ENCODE results near the gene POLA1.
A peak's percentile ranks its signal among the peaks of the same experiment; 100 is the strongest.

POLA1 gene

DNA sequence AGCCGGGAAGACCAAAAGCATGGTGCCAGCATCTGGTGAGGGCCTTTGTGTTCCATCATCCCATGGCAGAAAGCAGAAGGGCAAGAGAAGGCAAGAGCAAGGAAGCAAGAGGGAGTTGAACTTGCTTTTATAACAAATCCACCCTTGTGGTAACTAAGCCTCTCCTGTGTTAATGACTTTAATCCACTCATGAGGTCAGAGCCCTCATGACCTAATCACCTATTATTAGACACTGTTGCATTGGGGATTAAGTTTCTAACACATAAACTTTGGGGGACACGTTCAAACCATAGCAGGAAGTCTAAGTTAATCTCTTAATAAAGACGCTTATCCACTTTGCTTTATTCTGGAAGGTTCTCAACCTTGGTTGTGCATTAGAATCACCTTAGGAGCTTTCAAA, 34.1 kb upstream of the POLA1 start:
- Histone ChIP-seq H3K4me1 (ENCODE audit: control insufficient read depth, insufficient read depth, low read length, unreplicated experiment) (no peaks in the 10 kb centered on the region), H3K27ac (ENCODE audit: low read depth, low read length) (no peak overlapping the region)

DNA sequence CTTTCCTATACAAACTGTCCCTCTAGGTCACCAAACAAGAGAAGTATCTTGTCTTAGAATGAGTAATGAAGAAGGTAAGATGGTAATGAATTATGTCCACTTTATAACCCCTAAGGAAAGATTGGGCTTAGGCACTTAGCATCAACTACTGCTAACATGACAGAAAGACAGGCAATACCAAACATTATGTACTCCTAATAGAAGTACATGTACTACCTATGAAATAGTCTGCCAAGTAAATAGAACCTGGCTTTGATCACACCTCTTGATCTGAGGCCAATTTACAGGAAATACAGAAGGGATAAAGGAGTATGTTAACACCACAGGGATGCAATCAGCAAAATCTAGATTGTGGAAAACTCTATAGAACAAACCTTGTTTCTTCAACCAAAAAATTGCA, 32.4 kb upstream of the POLA1 start:
- Histone ChIP-seq H2AFZ (ENCODE audit: low read length, unreplicated experiment) (no peak overlapping the region), H3K79me2 (ENCODE audit: control insufficient read depth, insufficient read depth, low read length, unreplicated experiment) (no peaks in the 10 kb centered on the region), H3K4me3 (ENCODE audit: low read depth, low read length) (no peak overlapping the region), H3K36me3 (ENCODE audit: insufficient read depth, low read length) (no peaks in the 10 kb centered on the region), H3K27ac (ENCODE audit: low read depth, low read length) (no peak overlapping the region), H3K27me3 (ENCODE audit: insufficient read depth, low read length) (peaks cover 38% of the 10 kb centered on the region), H3K4me1 (ENCODE audit: control insufficient read depth, insufficient read depth, low read length, unreplicated experiment) (no peaks in the 10 kb centered on the region)

More for the DNA sequence above, 34.1 kb upstream of the POLA1 start:
- H3K4me3 ChIP-seq (ENCODE audit: low read depth, low read length) = no peak overlapping the region
- H3K79me2 ChIP-seq (ENCODE audit: control insufficient read depth, insufficient read depth, low read length, unreplicated experiment) = no peaks in the 10 kb centered on the region
- H3K36me3 ChIP-seq (ENCODE audit: insufficient read depth, low read length) = no peaks in the 10 kb centered on the region
- no peak overlapping the region for H2AFZ ChIP-seq (ENCODE audit: low read length, unreplicated experiment)
- H3K27me3 ChIP-seq (ENCODE audit: insufficient read depth, low read length) = peaks cover 38% of the 10 kb centered on the region

DNA sequence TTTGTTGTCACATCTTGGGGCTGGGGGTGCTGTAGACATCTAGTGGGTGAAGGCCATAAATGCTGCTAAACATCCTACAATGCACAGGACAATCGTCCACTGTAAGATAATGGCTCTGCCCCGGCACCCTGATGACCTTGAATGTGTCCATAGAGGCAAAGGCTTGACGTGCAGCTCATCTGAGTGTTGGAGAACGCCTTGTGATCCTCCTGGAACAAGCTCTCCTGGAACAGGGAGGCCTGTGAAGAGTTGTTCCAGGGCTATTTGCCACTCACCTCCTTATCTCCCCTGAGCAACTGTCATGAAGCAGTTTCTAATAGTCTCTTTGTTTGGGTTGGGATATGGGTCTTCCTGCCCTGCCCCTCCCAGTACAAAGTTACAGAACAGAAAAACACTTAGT, 31.4 kb upstream of the POLA1 start:
- H3K27me3 ChIP-seq (ENCODE audit: insufficient read depth, low read length) = peaks cover 43% of the 10 kb centered on the region
- H2AFZ ChIP-seq (ENCODE audit: low read length, unreplicated experiment) = no peak overlapping the region
- H3K4me3 ChIP-seq (ENCODE audit: low read depth, low read length) = no peak overlapping the region
- H3K4me1 ChIP-seq (ENCODE audit: control insufficient read depth, insufficient read depth, low read length, unreplicated experiment) = no peaks in the 10 kb centered on the region
- H3K27ac ChIP-seq (ENCODE audit: low read depth, low read length) = no peak overlapping the region
- no peaks in the 10 kb centered on the region for H3K79me2 ChIP-seq (ENCODE audit: control insufficient read depth, insufficient read depth, low read length, unreplicated experiment)
- no peaks in the 10 kb centered on the region for H3K36me3 ChIP-seq (ENCODE audit: insufficient read depth, low read length)

- no peak overlapping the region for H3K4me3 ChIP-seq (ENCODE audit: low read depth, low read length)
- H2AFZ ChIP-seq (ENCODE audit: low read length, unreplicated experiment) = no peak overlapping the region
- no peaks in the 10 kb centered on the region for H3K79me2 ChIP-seq (ENCODE audit: control insufficient read depth, insufficient read depth, low read length, unreplicated experiment)
- H3K36me3 ChIP-seq (ENCODE audit: insufficient read depth, low read length) = no peaks in the 10 kb centered on the region
- no peak overlapping the region for H3K27ac ChIP-seq (ENCODE audit: low read depth, low read length)
- no peaks in the 10 kb centered on the region for H3K4me1 ChIP-seq (ENCODE audit: control insufficient read depth, insufficient read depth, low read length, unreplicated experiment)
- peaks cover 21% of the 10 kb centered on the region; the same call in 1 of the 2 replicates for H3K27me3 ChIP-seq (ENCODE audit: insufficient read depth, low read length)
These were observed 25.6 kb upstream of the POLA1 start for GRCh38 chrX:24668111-24668510.

DNA sequence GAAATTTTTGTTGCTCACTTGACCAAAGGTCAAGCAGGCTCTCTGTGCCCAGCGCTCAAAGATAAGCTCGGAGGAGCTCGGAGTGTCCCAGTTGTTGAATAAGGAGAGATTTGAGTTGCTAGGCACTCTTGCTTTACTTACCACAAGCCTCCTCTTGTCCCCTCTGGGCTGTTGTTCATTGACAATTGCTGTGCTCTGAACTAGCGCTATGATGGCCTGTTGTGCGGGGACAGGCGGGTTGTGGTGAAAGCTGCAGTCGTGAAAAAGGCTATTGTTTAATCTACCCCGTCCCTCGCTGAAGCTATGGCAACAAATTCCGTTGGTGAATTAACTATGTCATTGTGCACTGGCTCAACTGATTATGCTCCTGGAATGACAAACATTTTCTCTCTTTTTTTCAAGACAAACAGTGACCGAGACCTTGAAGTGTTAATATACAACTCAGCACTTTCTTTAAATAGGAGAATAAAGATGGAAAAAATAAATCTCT, 21.0 kb upstream of the POLA1 start:
- Histone ChIP-seq H3K4me1 (ENCODE audit: control insufficient read depth, insufficient read depth, low read length, unreplicated experiment) (no peaks in the 10 kb centered on the region), H3K4me3 (ENCODE audit: low read depth, low read length) (no peak overlapping the region), H3K79me2 (ENCODE audit: control insufficient read depth, insufficient read depth, low read length, unreplicated experiment) (no peaks in the 10 kb centered on the region), H2AFZ (ENCODE audit: low read length, unreplicated experiment) (no peak overlapping the region), H3K36me3 (ENCODE audit: insufficient read depth, low read length) (no peaks in the 10 kb centered on the region), H3K27me3 (ENCODE audit: insufficient read depth, low read length) (peaks cover 12% of the 10 kb centered on the region; the same call in 1 of the 2 replicates), H3K27ac (ENCODE audit: low read depth, low read length) (no peak overlapping the region)

GRCh38 chrX:24673424-24673823, 20.3 kb upstream of the POLA1 start:
- H3K27me3 ChIP-seq (ENCODE audit: insufficient read depth, low read length) = peaks cover 10% of the 10 kb centered on the region; the same call in 1 of the 2 replicates
- H3K79me2 ChIP-seq (ENCODE audit: control insufficient read depth, insufficient read depth, low read length, unreplicated experiment) = no peaks in the 10 kb centered on the region
- no peaks in the 10 kb centered on the region for H3K36me3 ChIP-seq (ENCODE audit: insufficient read depth, low read length)
- H3K27ac ChIP-seq (ENCODE audit: low read depth, low read length) = no peak overlapping the region
- H2AFZ ChIP-seq (ENCODE audit: low read length, unreplicated experiment) = no peak overlapping the region
- H3K4me3 ChIP-seq (ENCODE audit: low read depth, low read length) = no peak overlapping the region
- H3K4me1 ChIP-seq (ENCODE audit: control insufficient read depth, insufficient read depth, low read length, unreplicated experiment) = no peaks in the 10 kb centered on the region

DNA sequence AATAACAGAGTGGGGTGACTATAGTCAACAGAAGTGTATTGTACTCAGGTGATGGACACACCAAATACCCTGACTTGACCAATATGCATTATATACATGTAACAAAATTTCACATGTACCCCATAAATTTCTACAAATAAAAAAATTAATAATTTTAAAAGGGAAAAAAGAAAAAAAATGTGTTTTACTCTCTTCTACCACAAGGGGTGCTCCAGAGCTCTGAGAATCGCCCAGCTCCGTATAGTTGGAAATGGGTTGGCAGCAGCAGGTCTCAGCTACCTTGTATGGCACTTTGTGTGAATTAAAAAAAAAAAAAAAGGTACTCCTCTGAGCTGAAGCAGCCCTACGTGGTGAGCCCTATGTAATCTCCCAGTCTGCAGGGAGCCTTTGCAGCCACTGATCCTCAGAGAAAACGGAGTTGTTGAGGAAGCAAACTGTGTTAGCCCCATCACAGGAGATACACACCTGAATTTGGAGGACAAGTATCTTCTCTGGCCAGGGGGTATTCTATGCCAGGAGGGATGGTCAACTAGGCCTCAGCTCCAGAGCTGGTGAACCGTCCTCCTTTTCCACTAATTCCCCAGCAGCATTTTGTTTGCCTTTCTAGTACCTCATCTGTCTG, 17.2 kb upstream of the POLA1 start:
- no peak overlapping the region for H3K4me3 ChIP-seq (ENCODE audit: low read depth, low read length)
- H3K36me3 ChIP-seq (ENCODE audit: insufficient read depth, low read length) = no peaks in the 10 kb centered on the region
- H3K27ac ChIP-seq (ENCODE audit: low read depth, low read length) = no peak overlapping the region
- H3K4me1 ChIP-seq (ENCODE audit: control insufficient read depth, insufficient read depth, low read length, unreplicated experiment) = no peaks in the 10 kb centered on the region
- H3K27me3 ChIP-seq (ENCODE audit: insufficient read depth, low read length) = peaks cover 19% of the 10 kb centered on the region; the same call in 1 of the 2 replicates
- H3K79me2 ChIP-seq (ENCODE audit: control insufficient read depth, insufficient read depth, low read length, unreplicated experiment) = no peaks in the 10 kb centered on the region
- H2AFZ ChIP-seq (ENCODE audit: low read length, unreplicated experiment) = no peak overlapping the region

- Histone ChIP-seq H2AFZ (ENCODE audit: low read length, unreplicated experiment) (no peak overlapping the region), H3K79me2 (ENCODE audit: control insufficient read depth, insufficient read depth, low read length, unreplicated experiment) (no peaks in the 10 kb centered on the region), H3K4me1 (ENCODE audit: control insufficient read depth, insufficient read depth, low read length, unreplicated experiment) (no peaks in the 10 kb centered on the region), H3K27ac (ENCODE audit: low read depth, low read length) (no peak overlapping the region), H3K4me3 (ENCODE audit: low read depth, low read length) (no peak overlapping the region), H3K36me3 (ENCODE audit: insufficient read depth, low read length) (no peaks in the 10 kb centered on the region), H3K27me3 (ENCODE audit: insufficient read depth, low read length) (peaks cover 26% of the 10 kb centered on the region)
These were observed 10.8 kb upstream of the POLA1 start for GRCh38 chrX:24682739-24683432.

GRCh38 chrX:24684048-24684447, 9.7 kb upstream of the POLA1 start:
- Histone ChIP-seq H3K27me3 (ENCODE audit: insufficient read depth, low read length) (peaks cover 23% of the 10 kb centered on the region), H3K36me3 (ENCODE audit: insufficient read depth, low read length) (no peaks in the 10 kb centered on the region), H3K27ac (ENCODE audit: low read depth, low read length) (no peak overlapping the region), H2AFZ (ENCODE audit: low read length, unreplicated experiment) (no peak overlapping the region), H3K79me2 (ENCODE audit: control insufficient read depth, insufficient read depth, low read length, unreplicated experiment) (no peaks in the 10 kb centered on the region), H3K4me3 (ENCODE audit: low read depth, low read length) (no peak overlapping the region), H3K4me1 (ENCODE audit: control insufficient read depth, insufficient read depth, low read length, unreplicated experiment) (no peaks in the 10 kb centered on the region)

DNA sequence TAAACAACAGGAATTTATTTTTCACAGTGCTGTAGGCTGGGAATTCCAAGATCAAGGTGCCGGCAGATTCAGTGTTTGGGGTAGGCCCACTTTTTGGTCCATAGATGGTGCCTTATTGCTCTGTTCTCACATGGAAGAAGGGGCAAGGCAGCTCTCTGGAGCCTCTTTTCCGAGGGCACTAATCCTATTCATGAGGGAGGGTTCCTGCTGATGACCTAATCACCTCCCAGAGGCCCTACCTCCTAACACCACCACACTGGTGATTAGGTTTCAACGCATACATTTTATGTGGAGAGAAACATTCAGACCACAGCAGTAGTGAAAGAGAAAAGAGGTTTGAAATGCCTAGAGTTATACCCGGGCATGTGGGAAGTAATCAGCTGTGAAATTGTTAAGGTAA, 1.4 kb upstream of the POLA1 start:
- Histone ChIP-seq H3K4me3 (ENCODE audit: low read depth, low read length) (no peak overlapping the region), H3K27me3 (ENCODE audit: insufficient read depth, low read length) (no peaks in the 10 kb centered on the region), H3K36me3 (ENCODE audit: insufficient read depth, low read length) (peaks cover 3% of the 10 kb centered on the region; the same call in 1 of the 2 replicates), H3K27ac (ENCODE audit: low read depth, low read length) (no peak overlapping the region), H3K4me1 (ENCODE audit: control insufficient read depth, insufficient read depth, low read length, unreplicated experiment) (peaks cover 8% of the 10 kb centered on the region), H3K79me2 (ENCODE audit: control insufficient read depth, insufficient read depth, low read length, unreplicated experiment) (peaks cover 33% of the 10 kb centered on the region), H2AFZ (ENCODE audit: low read length, unreplicated experiment) (peak overlapping the region; percentile 94)

DNA sequence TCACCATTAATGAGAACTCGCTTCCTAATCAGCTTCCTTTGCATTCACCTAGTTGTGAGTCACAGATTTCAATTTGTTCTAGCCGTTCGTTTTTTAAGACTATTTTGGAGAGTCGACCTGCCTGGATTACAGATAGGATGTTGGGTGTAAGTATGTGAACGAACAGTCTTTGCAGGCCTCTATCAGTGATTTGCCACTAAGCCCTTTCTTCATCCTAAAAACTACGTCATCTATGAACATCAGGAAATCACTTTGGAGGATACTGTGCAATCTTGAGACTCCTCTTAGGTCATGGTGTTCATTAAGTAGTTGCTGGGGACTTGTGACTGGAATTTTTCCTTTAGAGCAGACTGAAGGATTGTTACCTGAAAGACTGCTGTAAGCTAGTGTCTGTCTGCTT, 1.1 kb downstream of the POLA1 start:
- no peaks in the 10 kb centered on the region for H3K27me3 ChIP-seq (ENCODE audit: insufficient read depth, low read length)
- H3K4me1 ChIP-seq (ENCODE audit: control insufficient read depth, insufficient read depth, low read length, unreplicated experiment) = peaks cover 8% of the 10 kb centered on the region
- H3K36me3 ChIP-seq (ENCODE audit: insufficient read depth, low read length) = peaks cover 3% of the 10 kb centered on the region; the same call in 1 of the 2 replicates
- no peak overlapping the region for H3K27ac ChIP-seq (ENCODE audit: low read depth, low read length)
- H3K79me2 ChIP-seq (ENCODE audit: control insufficient read depth, insufficient read depth, low read length, unreplicated experiment) = peaks cover 50% of the 10 kb centered on the region
- no peak overlapping the region for H2AFZ ChIP-seq (ENCODE audit: low read length, unreplicated experiment)
- H3K4me3 ChIP-seq (ENCODE audit: low read depth, low read length) = peak overlapping the region; percentile 99
